ENCODE results near the gene LGI4.
"Not testable (repeated sequence)": the region's sequence is repeated elsewhere in the genome, so short reads cannot be mapped to it uniquely, and the experiment has no call there.

The LGI4 gene

GRCh38 chr19:35105411-35106290 lies 29.2 kb downstream of the LGI4 start:
- no peak for DNase-seq

GRCh38 chr19:35105047-35105410 lies 29.8 kb downstream of the LGI4 start:
- DNase-seq, result no peak

- no peak for DNase-seq
These were observed 30.5 kb downstream of the LGI4 start for GRCh38 chr19:35104361-35104760.

GRCh38 chr19:35103614-35104013 lies 31.2 kb downstream of the LGI4 start:
- not testable (repeated sequence) for DNase-seq

- DNase-seq, result not testable (repeated sequence)
These were observed 32.9 kb downstream of the LGI4 start for GRCh38 chr19:35101949-35102348.

GRCh38 chr19:35100588-35101533 lies 34.0 kb downstream of the LGI4 start:
- DNase-seq, result no peak

- no peak for DNase-seq
These were observed 35.0 kb downstream of the LGI4 start for GRCh38 chr19:35099897-35100275.

- DNase-seq, result no peak
These were observed 35.5 kb downstream of the LGI4 start for GRCh38 chr19:35099155-35099896.

GRCh38 chr19:35098413-35099049 lies 36.3 kb downstream of the LGI4 start:
- no peak for DNase-seq

- no peak for DNase-seq
These were observed 39.0 kb downstream of the LGI4 start for GRCh38 chr19:35095667-35096368.

GRCh38 chr19:35094656-35095055 lies 40.2 kb downstream of the LGI4 start:
- no peak for DNase-seq

GRCh38 chr19:35093941-35094647 lies 40.8 kb downstream of the LGI4 start:
- no peak for DNase-seq

- DNase-seq, result no peak
These were observed 41.4 kb downstream of the LGI4 start for GRCh38 chr19:35093430-35093829.

GRCh38 chr19:35090506-35091214 lies 44.2 kb downstream of the LGI4 start:
- DNase-seq, result peak in 2 of 5 donors; percentile 18 to 37

GRCh38 chr19:35090160-35090505 lies 44.7 kb downstream of the LGI4 start:
- DNase-seq, result no peak

GRCh38 chr19:35089554-35089953 lies 45.3 kb downstream of the LGI4 start:
- no peak for DNase-seq

- no peak for DNase-seq
These were observed 46.5 kb downstream of the LGI4 start for GRCh38 chr19:35088131-35088913.

GRCh38 chr19:35087393-35087792 lies 47.5 kb downstream of the LGI4 start:
- DNase-seq, result no peak

GRCh38 chr19:35086455-35086854 lies 48.4 kb downstream of the LGI4 start:
- DNase-seq, result no peak

- DNase-seq, result no peak
These were observed 48.9 kb downstream of the LGI4 start for GRCh38 chr19:35085947-35086346.
